ENCODE measurements around the gene RELN.

DNA sequence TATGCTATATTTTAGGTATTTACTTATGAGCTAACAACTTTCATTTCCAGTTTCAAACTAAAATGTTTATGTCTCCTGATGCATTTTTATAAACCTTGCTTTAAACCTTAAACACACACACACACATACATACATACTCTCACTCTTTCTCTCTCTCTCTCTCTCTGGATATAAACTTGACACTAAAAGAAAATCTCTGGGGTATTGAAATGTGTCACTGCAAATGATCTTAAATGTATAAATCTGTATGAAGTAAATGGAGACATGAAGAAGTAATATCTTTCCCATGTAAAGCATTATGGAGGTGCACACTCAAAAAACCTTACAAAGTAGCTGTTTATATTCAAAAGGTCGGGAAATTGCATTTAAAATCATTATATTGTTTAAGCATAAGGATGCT is 37.0 kb downstream of the RELN start:
- TF ChIP-seq POLR2A (IDR thresholded peaks at IDR 0.05; ENCODE audit: extremely low read depth, insufficient read length), result no peak
- TF ChIP-seq, protein P1, sequence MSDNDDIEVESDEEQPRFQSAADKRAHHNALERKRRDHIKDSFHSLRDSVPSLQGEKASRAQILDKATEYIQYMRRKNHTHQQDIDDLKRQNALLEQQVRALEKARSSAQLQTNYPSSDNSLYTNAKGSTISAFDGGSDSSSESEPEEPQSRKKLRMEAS (IDR thresholded peaks at IDR 0.05; ENCODE audit: low read depth, low read length), result no peak
